ENCODE data around the gene ATG13.
"Not testable (repeated sequence)": the region's sequence is repeated elsewhere in the genome, so short reads cannot be mapped to it uniquely, and the experiment has no call there.

Gene ATG13

DNA sequence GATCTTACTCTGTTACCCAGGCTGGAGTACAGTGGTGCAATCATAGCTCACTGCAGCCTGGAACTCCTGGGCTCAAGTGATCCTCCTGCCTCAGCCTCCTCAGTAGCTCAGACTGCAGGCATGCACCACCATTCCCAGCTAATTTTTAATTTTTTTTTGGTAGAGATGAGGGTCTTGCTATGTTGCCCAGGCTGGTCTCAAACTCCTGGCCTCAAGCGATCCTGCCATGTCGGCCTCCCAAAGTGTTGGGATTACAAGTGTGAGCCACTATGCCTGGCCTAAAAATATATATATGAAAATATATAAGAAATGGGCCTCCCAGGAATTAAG lies 100.4 kb downstream of the ATG13 start:
- not testable (repeated sequence) for H3K9me3 Mint-ChIP-seq; H3K4me1 Mint-ChIP-seq; DNase-seq (ENCODE audit: low spot score in 2 of 2); H3K4me3 Mint-ChIP-seq; ATAC-seq (ENCODE audit: low read depth); H3K27me3 Mint-ChIP-seq; H3K36me3 Mint-ChIP-seq; H3K27ac Mint-ChIP-seq

GRCh38 chr11:46718155-46719019 lies 101.0 kb downstream of the ATG13 start:
- no peak for DNase-seq (ENCODE audit: low spot score in 2 of 2)
- H3K4me3 Mint-ChIP-seq = no peak overlapping the region
- no peaks in the 10 kb centered on the region for H3K36me3 Mint-ChIP-seq
- ATAC-seq (ENCODE audit: low read depth) = no peak
- H3K9me3 Mint-ChIP-seq = no peaks in the 10 kb centered on the region
- no peak overlapping the region for H3K27ac Mint-ChIP-seq
- H3K4me1 Mint-ChIP-seq = no peaks in the 10 kb centered on the region
- H3K27me3 Mint-ChIP-seq = peaks cover 1% of the 10 kb centered on the region

DNA sequence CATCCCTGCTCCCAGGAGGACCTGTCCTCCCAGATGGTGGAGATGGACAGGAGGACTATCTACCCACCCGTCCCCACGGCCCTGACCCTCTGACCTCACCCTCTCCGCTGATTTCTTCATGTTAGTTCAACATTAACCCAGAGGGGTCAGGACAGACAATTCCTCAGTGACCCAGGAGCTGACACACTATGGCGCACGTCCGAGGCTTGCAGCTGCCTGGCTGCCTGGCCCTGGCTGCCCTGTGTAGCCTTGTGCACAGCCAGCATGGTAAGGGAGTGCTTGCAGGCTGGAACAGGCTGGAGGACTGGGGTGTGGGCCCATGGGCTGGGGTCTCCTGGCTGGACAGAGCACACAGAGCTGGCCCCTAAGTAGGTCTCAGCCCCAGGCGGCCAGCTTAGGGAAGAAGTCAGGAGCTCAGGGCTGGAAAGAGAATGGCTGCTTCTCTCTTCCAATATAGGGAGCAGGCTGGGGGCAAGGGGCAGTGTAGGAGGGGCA lies 101.7 kb downstream of the ATG13 start, which contains the start of gene F2:
Gene F2 (plus strand): TSS at position 166 of the 495 bp plus-strand sequence. CDS start 23 bp downstream, at position 189.
- Mint-ChIP-seq H3K4me3 (no peak within 1 kb of the TSS), H3K4me1 (peaks cover 2% of the 10 kb centered on the region), H3K9me3 (no peaks in the 10 kb centered on the region), H3K27me3 (peaks cover 1% of the 10 kb centered on the region), H3K36me3 (no peaks in the 10 kb centered on the region), H3K27ac (no peak within 1 kb of the TSS)
- ATAC-seq (ENCODE audit: low read depth) (no peak), DNase-seq (ENCODE audit: low spot score in 2 of 2) (no peak)

- H3K4me1 Mint-ChIP-seq = peaks cover 2% of the 10 kb centered on the region
- no peak for ATAC-seq (ENCODE audit: low read depth)
Measured at GRCh38 chr11:46719543-46720218, 102.3 kb downstream of the ATG13 start.

DNA sequence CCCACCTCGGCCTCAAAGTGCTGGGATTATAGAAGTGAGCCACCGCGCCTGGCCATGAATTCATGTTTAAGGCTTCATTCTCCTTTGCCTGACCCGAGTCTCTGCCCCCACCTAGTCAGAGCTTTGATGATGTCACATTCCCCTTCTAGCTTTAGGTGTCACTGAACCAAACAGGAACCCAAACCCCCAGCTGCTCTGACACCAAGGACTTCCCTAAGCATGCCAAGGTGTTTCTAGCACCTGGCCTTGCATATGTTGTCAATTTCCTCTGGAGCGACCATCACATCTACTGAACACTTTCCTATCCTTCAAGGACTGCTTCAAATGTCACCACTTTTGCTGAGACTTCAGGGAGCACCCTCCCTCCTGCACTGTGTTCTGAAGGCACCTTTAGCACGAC lies 103.9 kb downstream of the ATG13 start:
- Mint-ChIP-seq H3K27ac (no peak overlapping the region), H3K9me3 (no peaks in the 10 kb centered on the region)

More at GRCh38 chr11:46719543-46720218, 102.3 kb downstream of the ATG13 start:
- Mint-ChIP-seq H3K36me3 (no peaks in the 10 kb centered on the region), H3K27ac (no peak overlapping the region), H3K9me3 (no peaks in the 10 kb centered on the region), H3K4me3 (no peak overlapping the region), H3K27me3 (peaks cover 1% of the 10 kb centered on the region)
- DNase-seq (ENCODE audit: low spot score in 2 of 2) = no peak

DNA sequence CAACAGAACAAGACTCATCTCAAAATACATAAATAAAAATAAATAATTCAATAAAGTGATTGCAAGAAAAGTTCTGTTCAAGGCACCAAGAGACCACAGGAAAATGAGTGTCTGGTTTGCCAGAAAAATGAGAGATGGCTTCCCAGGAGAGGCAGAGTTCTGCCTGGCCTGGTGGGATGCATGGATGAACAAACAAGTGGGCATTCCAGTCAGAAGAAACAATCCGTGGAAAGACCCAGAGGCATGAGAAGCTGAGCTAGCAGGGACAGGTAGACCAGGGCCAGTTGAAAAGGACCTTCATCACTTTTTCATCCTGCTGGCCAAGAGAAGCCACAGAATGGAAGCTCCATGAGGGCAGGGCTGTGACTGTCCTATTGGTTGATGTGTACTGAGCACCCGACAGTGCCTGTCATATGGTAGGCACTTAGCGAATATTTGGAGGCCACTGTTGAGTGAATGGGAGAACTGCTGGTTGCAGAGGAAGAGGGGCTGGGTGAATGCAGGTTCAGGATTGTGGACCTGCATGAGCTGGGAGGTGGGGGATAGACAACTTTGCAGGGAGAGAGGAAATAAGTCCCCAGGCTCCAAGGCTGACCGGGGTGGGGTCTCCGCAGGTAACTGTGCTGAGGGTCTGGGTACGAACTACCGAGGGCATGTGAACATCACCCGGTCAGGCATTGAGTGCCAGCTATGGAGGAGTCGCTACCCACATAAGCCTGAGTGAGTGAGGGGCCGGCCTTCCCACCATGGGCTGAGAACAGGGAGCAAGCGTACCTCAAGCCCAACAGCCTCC lies 105.4 kb downstream of the ATG13 start:
- DNase-seq (ENCODE audit: low spot score in 2 of 2) (no peak), ATAC-seq (ENCODE audit: low read depth) (no peak)
- peaks cover 2% of the 10 kb centered on the region for H3K4me1 Mint-ChIP-seq
- peaks cover 1% of the 10 kb centered on the region for H3K27me3 Mint-ChIP-seq
- H3K27ac Mint-ChIP-seq = no peak overlapping the region
- H3K9me3 Mint-ChIP-seq = no peaks in the 10 kb centered on the region
- no peaks in the 10 kb centered on the region for H3K36me3 Mint-ChIP-seq
- H3K4me3 Mint-ChIP-seq = no peak overlapping the region

More for the DNA sequence above, 103.9 kb downstream of the ATG13 start:
- Mint-ChIP-seq H3K27me3 (peaks cover 1% of the 10 kb centered on the region), H3K4me3 (no peak overlapping the region), H3K36me3 (no peaks in the 10 kb centered on the region), H3K4me1 (peaks cover 2% of the 10 kb centered on the region)
- ATAC-seq (ENCODE audit: low read depth) (no peak), DNase-seq (ENCODE audit: low spot score in 2 of 2) (no peak)

DNA sequence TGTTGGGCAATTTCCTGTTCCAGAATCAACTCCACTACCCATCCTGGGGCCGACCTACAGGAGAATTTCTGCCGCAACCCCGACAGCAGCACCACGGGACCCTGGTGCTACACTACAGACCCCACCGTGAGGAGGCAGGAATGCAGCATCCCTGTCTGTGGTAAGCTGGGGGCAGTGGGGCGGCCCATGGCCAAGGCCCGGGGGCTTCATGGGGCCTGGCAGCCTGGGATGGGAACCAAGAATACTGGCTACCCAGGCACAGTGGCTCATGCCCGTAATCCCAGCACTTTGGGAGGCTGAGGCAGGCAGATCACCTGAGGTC lies 106.0 kb downstream of the ATG13 start:
- H3K4me1 Mint-ChIP-seq = peaks cover 2% of the 10 kb centered on the region
- no peaks in the 10 kb centered on the region for H3K9me3 Mint-ChIP-seq
- H3K4me3 Mint-ChIP-seq = no peak overlapping the region
- DNase-seq (ENCODE audit: low spot score in 2 of 2) = no peak
- no peaks in the 10 kb centered on the region for H3K36me3 Mint-ChIP-seq
- H3K27ac Mint-ChIP-seq = no peak overlapping the region
- peaks cover 1% of the 10 kb centered on the region for H3K27me3 Mint-ChIP-seq
- no peak for ATAC-seq (ENCODE audit: low read depth)

DNA sequence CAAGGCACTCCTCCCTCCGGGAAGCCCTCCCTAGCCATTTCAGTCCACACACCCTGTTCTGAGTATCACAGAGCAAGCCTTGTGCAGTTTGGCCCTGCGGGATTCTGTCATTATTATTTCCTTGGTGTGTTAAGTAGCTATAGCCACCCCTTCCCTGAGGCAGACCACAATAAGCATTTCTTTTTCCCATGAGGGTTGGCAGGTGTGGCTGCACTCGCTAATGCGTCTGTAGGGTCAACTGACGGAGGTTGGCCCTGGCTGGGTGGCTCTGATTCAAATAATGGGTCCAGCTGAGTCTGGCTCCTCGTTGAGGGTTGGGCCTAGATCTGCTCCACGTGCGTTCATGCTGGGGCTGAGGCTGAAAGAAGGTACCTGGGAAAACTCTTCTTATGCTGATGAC lies 106.7 kb downstream of the ATG13 start:
- Mint-ChIP-seq H3K36me3 (no peaks in the 10 kb centered on the region), H3K4me3 (no peak overlapping the region), H3K27me3 (peaks cover 1% of the 10 kb centered on the region), H3K27ac (no peak overlapping the region), H3K4me1 (peaks cover 2% of the 10 kb centered on the region), H3K9me3 (no peaks in the 10 kb centered on the region)
- no peak for DNase-seq (ENCODE audit: low spot score in 2 of 2)
- ATAC-seq (ENCODE audit: low read depth) = no peak
